NOMO-1 treated with DMSO at 0.1 percent for 48 hours (cell line): ENCODE measurements around the gene ZKSCAN8.
"Not testable (repeated sequence)": the region's sequence is repeated elsewhere in the genome, so short reads cannot be mapped to it uniquely, and the experiment has no call there.

ENCODE experiments used
- DNase-seq: peaks from one replicate; lab custom pipeline; 2025; ENCODE audit not compliant: unreplicated experiment; lab: John Stamatoyannopoulos, UW

The ZKSCAN8 gene

DNA sequence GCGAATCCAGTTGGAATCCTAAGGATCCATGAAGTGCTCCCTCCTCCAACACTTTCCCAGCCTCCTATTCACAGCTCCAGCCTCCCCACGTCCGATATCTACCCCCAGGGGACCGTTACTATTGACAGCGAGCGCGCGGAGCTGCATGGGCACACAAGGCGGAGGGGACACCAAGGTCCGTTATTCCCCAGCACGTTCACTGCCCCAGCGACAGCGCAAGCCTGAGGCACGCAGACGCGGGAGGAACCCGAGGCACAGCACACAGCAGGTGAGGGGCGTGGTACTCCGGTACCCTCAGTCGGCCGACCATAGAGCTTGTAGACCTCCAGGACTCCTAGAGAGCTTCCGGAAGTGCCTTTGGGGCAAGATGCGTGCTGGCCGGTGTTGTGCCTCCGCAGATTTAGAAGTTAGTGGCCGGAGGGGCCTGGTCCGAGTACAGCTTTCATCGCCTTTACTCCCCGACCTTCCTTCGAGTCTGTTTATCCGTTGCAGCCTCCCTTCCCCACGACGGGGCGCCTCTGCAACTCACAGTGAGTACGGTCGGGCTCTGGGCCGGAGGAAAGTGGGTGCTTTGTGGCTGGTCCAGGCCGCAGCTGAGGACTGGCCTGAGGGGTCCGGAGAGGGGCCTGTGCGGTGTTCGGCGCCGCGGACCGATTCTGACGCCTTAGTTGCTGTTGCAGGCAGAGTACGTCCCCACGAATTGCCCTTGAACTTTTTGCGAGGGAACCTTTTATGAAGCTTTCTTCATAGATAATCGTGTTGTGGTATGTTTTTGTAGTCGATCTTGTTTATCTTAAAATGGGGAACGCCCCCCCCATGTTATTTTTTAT, at the start of gene ZKSCAN8:
Gene ZKSCAN8, plus strand, starts transcription at position 384 of the 830 bp plus-strand sequence. CDS start 6,525 bp downstream, outside the sequence.
- DNase-seq = peak; percentile 71

DNA sequence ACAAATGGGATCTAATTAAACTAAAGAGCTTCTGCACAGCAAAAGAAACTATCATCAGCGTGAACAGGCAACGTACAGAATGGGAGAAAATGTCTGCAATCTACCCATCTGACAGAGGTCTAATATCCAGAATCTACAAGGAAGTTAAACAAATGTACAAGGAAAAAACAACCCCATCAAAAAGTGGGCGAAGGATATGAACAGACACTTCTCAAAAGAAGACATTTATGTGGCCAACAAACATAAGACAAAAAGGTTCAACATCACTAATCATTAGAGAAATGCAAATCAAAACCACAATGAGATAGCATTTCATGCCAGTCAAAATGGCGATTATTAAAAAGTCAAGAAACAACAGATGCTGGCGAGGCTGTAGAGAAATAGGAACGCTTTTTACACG, 39.5 kb upstream of the ZKSCAN8 start:
- DNase-seq = not testable (repeated sequence)

DNA sequence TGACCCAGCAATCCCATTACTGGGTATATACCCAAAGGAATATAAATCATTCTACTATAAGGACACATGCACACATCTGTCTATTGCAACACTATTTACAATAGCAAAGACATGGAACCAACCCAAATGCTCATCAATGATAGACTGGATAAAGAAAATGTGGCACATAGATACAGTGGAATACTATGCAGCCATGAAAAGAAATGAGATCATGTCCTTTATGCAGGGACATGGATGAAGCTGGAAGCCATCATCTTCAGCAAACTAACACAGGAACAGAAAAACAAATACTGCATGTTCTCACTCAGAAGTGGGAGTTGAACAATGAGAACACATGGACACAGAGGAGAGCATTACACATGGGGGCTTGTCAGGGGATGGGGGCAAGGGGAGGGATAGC, 39.0 kb upstream of the ZKSCAN8 start:
- not testable (repeated sequence) for DNase-seq

DNA sequence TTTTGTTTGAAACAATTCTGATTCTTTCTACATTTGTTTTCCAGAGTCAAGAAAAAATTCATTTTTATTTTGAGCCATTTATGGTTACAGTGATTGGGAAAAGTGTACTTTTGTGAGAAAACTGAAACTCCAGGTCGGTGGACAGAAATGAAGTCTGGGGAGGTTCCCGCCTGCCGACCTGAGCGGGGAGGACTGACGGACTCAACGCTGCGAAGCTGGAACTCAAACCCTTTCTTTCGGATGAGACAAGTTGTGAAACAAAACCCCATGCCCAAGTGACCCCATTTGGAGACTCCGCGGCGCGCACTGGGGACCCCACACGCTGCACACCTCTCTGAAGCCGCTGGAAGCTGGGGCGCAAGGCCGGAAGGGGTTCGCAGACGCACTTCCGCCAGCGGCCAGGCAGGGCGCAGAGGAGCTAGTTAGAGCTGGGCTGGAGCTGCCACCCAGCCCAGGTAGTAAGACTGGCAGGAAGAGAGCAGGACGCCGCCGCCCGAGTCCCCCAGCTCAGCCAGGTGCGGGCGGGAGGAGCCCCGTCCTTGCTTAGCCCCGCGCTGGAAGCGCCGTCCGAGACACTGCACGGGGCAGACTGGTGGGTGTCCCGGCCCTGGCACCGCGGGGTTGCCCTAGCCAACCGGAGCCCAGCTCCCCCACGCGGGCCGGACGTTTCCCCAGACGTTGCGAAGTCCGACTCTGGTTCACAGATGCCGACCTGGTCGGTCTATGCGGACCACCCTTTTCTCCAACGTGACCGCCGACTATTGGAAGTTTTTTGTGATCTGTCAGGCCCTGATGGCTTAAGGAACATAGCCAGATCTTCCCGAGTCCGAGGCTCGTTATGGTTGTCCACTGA, 37.1 kb upstream of the ZKSCAN8 start:
- DNase-seq = peak; percentile 74

GRCh38 chr6:28105245-28105639, 36.4 kb upstream of the ZKSCAN8 start:
- peak; percentile 46 for DNase-seq

GRCh38 chr6:28107506-28107905, 34.2 kb upstream of the ZKSCAN8 start:
- DNase-seq = no peak

DNA sequence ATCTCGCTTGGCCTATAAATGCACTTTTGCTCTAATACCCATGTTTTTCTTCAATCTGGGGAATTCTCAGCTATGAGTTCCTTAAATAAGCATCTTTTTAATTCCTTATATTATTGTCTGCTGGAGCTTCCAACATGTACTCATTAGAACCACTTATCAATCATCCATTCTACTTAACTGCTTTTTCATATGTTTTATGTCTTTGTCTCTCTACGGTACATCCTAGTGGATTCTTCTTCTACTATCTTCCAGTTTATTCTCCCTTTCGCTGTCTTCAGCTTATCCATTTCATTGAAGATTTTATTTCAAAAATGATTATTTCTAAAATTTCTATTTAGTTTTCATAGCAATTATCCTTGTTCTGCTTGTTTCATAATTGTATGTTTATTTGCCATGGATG, 29.7 kb upstream of the ZKSCAN8 start:
- DNase-seq = no peak

DNA sequence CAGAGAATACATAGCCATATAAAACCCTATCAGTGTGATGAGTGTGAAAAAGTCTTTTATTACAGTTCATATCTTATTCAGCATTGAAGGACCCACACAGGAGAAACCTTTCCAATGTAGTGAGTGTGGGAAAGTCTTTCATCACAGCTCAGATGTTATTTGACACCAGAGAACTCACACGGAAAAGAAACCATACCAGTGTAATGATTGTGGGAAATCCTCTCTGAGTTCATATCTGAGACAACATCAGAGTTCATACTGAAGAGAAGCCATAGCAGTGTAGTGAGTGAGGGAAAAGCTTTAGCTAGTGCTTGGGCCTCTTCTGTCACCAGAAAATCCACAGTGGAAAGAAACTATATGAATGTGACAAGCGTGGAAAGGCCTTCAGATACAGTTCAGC, 25.9 kb upstream of the ZKSCAN8 start:
- DNase-seq = no peak

- DNase-seq = no peak
Measured at GRCh38 chr6:28117386-28118050, 24.2 kb upstream of the ZKSCAN8 start.

DNA sequence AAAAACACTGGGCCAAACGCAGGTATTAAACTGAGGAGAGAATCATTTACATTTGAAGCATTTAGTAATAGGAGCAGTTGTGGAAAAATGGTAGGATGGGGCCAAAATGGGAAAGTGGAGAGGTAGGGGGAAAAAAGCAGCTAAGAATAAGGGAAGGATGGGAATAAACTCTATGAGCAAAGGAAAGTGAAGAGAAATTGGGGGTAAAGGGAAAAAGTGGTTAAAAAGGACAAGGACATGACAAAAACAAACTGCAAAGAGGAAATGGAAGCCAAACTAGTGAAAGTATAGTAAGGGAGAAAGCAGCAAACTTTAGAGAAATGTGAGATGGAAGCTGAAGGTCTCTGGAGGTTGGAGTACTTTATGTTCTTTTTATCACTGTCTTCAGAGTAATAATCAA, 23.5 kb upstream of the ZKSCAN8 start:
- DNase-seq = no peak

DNA sequence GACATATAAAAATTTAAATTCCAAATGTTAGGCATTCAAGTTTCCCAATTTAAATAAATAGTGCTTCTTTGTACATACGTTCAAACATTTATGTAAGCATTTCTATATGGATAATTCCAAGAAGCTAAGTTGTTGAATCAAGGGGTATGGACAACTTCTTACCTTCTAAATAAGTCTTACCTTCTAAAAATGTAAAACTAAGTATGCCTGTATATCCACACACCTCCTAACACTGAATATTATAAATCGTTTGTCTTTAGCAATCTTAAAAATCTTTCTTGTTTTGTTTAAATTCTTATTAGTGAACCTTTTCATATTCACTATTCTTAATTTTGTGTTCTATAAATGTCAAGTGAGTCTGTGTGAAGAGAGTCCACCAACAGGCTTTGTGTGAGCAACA, 19.8 kb upstream of the ZKSCAN8 start:
- DNase-seq = no peak

GRCh38 chr6:28122283-28122682, 19.4 kb upstream of the ZKSCAN8 start:
- DNase-seq = not testable (repeated sequence)

GRCh38 chr6:28124350-28124970, 17.2 kb upstream of the ZKSCAN8 start, which contains the start of gene ZSCAN16:
Gene ZSCAN16 (plus strand): TSS chr6:28124609. CDS start chr6:28125444, 835 bp downstream.
- DNase-seq = peak; percentile 74

DNA sequence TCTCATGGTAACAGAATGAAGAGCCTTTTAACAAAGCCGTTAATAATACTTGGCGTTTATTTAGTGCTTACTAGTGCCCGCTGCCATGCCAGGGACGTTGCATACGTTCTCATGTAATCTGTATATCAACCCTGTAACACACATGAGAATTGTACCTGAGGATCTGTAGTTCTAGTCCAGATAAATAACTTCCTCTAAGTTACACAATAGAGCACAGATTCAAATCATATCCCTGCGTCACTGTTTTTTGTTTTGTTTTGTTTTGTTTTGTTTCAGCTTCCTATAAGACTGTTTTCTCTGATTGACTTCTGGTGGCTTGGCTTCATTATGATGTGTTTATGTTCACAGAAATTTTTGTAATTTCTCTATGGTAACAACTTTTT, 16.7 kb upstream of the ZKSCAN8 start:
- DNase-seq = peak; percentile 17

DNA sequence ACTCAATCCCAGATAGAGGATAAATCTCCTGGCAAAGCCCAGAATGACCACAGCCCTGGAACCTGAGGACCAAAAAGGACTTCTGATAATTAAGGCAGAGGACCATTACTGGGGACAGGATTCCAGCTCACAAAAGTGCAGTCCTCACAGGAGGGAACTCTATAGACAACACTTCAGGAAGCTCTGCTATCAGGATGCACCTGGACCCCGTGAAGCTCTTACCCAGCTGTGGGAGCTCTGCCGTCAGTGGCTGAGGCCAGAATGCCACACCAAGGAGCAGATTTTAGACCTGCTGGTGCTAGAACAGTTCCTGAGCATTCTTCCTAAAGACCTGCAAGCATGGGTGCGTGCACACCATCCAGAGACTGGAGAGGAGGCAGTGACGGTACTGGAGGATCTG, 16.3 kb upstream of the ZKSCAN8 start:
- no peak for DNase-seq

GRCh38 chr6:28134015-28134414, 7.7 kb upstream of the ZKSCAN8 start:
- DNase-seq = peak; percentile 51

DNA sequence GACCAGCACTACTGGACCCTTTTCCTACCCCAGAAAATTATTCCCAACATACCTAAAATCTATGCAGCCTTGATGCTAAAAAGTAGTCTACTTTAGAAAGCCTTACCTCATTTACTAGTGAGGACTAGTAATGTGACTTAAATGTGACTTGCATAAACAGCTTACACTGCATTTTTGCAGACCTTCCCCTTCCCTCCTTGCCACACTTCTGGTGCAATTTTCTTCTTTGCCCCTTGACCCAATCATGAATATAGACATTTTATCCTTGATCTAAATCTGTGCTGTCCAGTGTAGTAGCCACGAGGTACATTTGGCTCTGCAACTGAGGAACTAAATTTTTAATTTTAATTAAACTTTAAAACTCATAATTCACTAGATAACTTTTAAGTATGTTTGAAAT, 7.0 kb upstream of the ZKSCAN8 start:
- no peak for DNase-seq

- peak; percentile 4 for DNase-seq
Measured at GRCh38 chr6:28135393-28135792, 6.3 kb upstream of the ZKSCAN8 start.

DNA sequence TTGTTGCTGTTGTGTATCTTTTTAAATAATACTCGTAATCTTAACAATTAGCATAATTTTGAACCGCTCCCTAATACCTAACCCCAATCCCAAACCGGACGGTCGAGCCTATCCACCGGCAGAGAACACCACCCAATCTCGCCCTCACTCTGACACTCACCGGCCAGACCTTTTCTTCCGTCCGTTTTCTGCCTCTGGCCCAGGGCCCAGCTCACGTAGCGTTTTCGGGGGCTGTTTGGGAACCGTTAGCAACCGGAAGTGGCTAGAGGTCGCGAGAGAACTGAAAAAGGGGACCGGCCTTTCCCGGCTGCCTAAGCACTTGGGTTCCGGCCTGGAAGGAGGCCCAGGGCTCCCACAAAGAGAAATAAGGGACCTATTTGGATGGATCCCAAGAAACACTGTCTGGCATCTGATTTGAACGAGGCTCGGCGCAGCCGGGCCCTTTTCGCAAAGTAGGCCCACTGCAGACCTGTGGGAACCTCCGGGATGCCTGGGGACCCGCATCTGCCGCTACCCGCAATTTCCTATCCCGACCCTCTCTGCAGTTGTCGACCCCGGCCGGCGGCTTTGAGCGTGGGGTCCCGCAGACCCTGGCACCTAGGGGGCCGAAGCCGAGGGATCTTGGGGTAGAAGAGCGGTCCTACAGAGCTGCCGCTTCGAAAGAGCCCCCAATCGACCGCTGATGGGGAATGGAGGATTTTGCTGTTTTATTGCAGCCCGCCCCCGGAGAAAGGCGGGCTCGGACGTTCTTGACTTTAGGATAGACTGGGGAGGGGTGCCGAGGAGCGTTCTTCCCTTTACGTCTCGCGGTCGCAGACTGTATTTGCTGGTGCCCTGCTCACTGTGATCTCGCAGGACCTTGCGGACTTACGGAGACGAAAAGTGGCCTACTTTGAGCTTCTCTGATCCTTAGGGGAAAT, 4.8 kb upstream of the ZKSCAN8 start:
- peak; percentile 70 for DNase-seq

GRCh38 chr6:28137505-28137981, 4.1 kb upstream of the ZKSCAN8 start:
- peak; percentile 65 for DNase-seq
